HCT116 (cell line): ENCODE results near the gene LDLRAD4. TPM values are rescaled to one million over a fixed set of nuclear protein-coding genes. Genes with fewer than 3 reads are reported as not detected.

Source experiments
- ATAC-seq: fragments of 200-7000 bp; cut with Tn5 transposase; 2 replicates; pipeline ENCODE4 v1.9.1; 2020; ENCODE audit warnings: mild to moderate bottlenecking, moderate library complexity
- BruUV-seq: library from RNA; stranded (reverse); fragments of 400-500 nt; replicated peaks from 2 replicates; lab custom pipeline; 2021; lab: Mats Ljungman, UMichigan
- CTCF ChIA-PET: fragments of 300-600 bp; sonication (Branson Sonifier 250); formaldehyde crosslinking; loops from one replicate; lab custom pipeline; 2021; ENCODE audit warnings: antibody characterized with exemption; lab: Charles Lee
- POLR2A ChIA-PET: fragments of 300-600, 350-600 bp; sonication (Branson Sonifier 250); formaldehyde crosslinking; loops from one replicate; lab custom pipeline; 2021; ENCODE audit warnings: antibody characterized with exemption; lab: Charles Lee
- RAD21 ChIA-PET, 2 experiments: fragments of 300-600 bp; sonication (Branson Sonifier 250); formaldehyde crosslinking; loops; one replicate each; lab custom pipeline; 2023; ENCODE audit warnings: low total read pairs in 2 of 2; ENCODE audit not compliant: uncharacterized antibody in 2 of 2, unreplicated experiment in 2 of 2, low non-redundant PET in 1 of 2; lab: Charles Lee
- DNase-seq: peaks from one replicate; pipeline ENCODE4 v3.0.0-alpha.2; 2010; ENCODE audit warnings: low read depth, low spot score
- H2AFZ ChIP-seq: fragments of 200-600 bp; shearing (Covaris generic), sonication (generic); 2 replicates; pipeline ENCODE4 v1.6.1; 2017; ENCODE audit warnings: low read depth, mixed run types, mixed read lengths, antibody characterized with exemption, low read length; ENCODE audit not compliant: poor library complexity, severe bottlenecking
- H3K27ac ChIP-seq: 2 replicates; pipeline ENCODE4 v1.5.1; 2012; ENCODE audit warnings: low read depth, low read length
- H3K27me3 ChIP-seq: fragments of 200-600 bp; sonication (generic); 2 replicates; pipeline ENCODE4 v1.6.1; 2016; ENCODE audit warnings: mixed run types, low read length, mixed read lengths; ENCODE audit not compliant: insufficient read depth
- H3K36me3 ChIP-seq, 2 experiments: fragments of 200-500 bp in 1 of 2; fragments of 200-600 bp in 1 of 2; sonication (Bioruptor generic) in 1 of 2; sonication (generic) in 1 of 2; 2 replicates each; pipeline versions ENCODE4 v1.5.1 to v1.6.1; 2014 to 2016; ENCODE audit warnings: low read length in 2 of 2, inconsistent platforms in 1 of 2, mixed read lengths in 1 of 2, mixed run types in 1 of 2; ENCODE audit not compliant: insufficient read depth in 2 of 2, control insufficient read depth in 1 of 2
- H3K4me1 ChIP-seq, 2 experiments: fragments of 200-600 bp in 1 of 2; sonication (generic) in 1 of 2; 2 replicates each; pipeline versions ENCODE4 v1.5.1 to v1.6.1; 2012 to 2017; ENCODE audit warnings: low read length in 2 of 2, inconsistent platforms in 1 of 2, mild to moderate bottlenecking in 1 of 2, mixed read lengths in 1 of 2, mixed run types in 1 of 2, moderate library complexity in 1 of 2; ENCODE audit not compliant: insufficient read depth in 2 of 2, control insufficient read depth in 1 of 2
- H3K4me2 ChIP-seq: fragments of 200-600 bp; sonication (generic); 2 replicates; pipeline ENCODE4 v1.6.1; 2017; ENCODE audit warnings: mixed run types, low read length, mixed read lengths
- H3K4me3 ChIP-seq, 2 experiments: fragments of 200-600 bp in 1 of 2; sonication (generic) in 1 of 2; replicated peaks in 1 of 2; 2 replicates each; pipeline ENCODE4 v1.5.1; 2011 to 2016; ENCODE audit warnings: low read length in 2 of 2, control low read depth in 1 of 2, low read depth in 1 of 2, mild to moderate bottlenecking in 1 of 2, mixed read lengths in 1 of 2, mixed run types in 1 of 2
- H3K79me2 ChIP-seq: fragments of 200-600 bp; sonication (generic); 2 replicates; pipeline ENCODE4 v1.6.1; 2017; ENCODE audit warnings: mild to moderate bottlenecking, mixed run types, low read length, moderate library complexity, mixed read lengths; ENCODE audit not compliant: insufficient read depth
- H3K9ac ChIP-seq: fragments of 200-600 bp; sonication (generic); 2 replicates; pipeline ENCODE4 v1.6.1; 2016; ENCODE audit warnings: low read length, mixed read lengths
- H3K9me2 ChIP-seq: fragments of 200-600 bp; sonication (generic), shearing (Covaris generic); 2 replicates; pipeline ENCODE4 v1.6.1; 2017; ENCODE audit warnings: mixed run types, mild to moderate bottlenecking, moderate library complexity; ENCODE audit not compliant: insufficient read depth
- H3K9me3 ChIP-seq, 2 experiments: fragments of 200-500 bp in 1 of 2; fragments of 200-600 bp in 1 of 2; sonication (Bioruptor generic) in 1 of 2; sonication (generic) in 1 of 2; 2 replicates each; pipeline ENCODE4 v1.6.1; 2014 to 2017; ENCODE audit warnings: low read length in 2 of 2, mixed read lengths in 2 of 2, inconsistent platforms in 1 of 2, low read depth in 1 of 2, mild to moderate bottlenecking in 1 of 2, mixed run types in 1 of 2, moderate library complexity in 1 of 2; ENCODE audit not compliant: control insufficient read depth in 1 of 2, insufficient read depth in 1 of 2
- H4K20me1 ChIP-seq: fragments of 200-600 bp; sonication (generic), shearing (Covaris generic); 2 replicates; pipeline ENCODE4 v1.6.1; 2017; ENCODE audit warnings: mixed run types, mild to moderate bottlenecking, moderate library complexity; ENCODE audit not compliant: insufficient read depth
- CBX3 ChIP-seq: IDR thresholded peaks from 2 replicates; pipeline ENCODE4 v1.6.1; 2012; ENCODE audit warnings: low read depth
- CEBPB ChIP-seq: IDR thresholded peaks from 2 replicates; pipeline ENCODE4 v1.6.1; 2012; ENCODE audit warnings: low read depth
- EGR1 ChIP-seq: IDR thresholded peaks from 2 replicates; pipeline ENCODE4 v1.6.1; 2012; ENCODE audit warnings: low read depth
- FOSL1 ChIP-seq: IDR thresholded peaks from 2 replicates; pipeline ENCODE4 v1.6.1; 2012; ENCODE audit warnings: low read depth
- POLR2A ChIP-seq: IDR thresholded peaks from 2 replicates; pipeline ENCODE4 v1.7.0; 2011; ENCODE audit warnings: borderline replicate concordance; ENCODE audit not compliant: insufficient read depth, insufficient read length; ENCODE audit errors: extremely low read depth
- RAD21 ChIP-seq: IDR thresholded peaks from 2 replicates; pipeline ENCODE4 v1.6.1; 2012; ENCODE audit warnings: low read depth, mild to moderate bottlenecking
- SIN3A ChIP-seq: IDR thresholded peaks from 2 replicates; pipeline ENCODE4 v1.6.1; 2012; ENCODE audit warnings: low read depth
- SP1 ChIP-seq: IDR thresholded peaks from 2 replicates; pipeline ENCODE4 v1.6.1; 2012; ENCODE audit warnings: low read depth
- SRF ChIP-seq: IDR thresholded peaks from 2 replicates; pipeline ENCODE4 v1.6.1; 2012; ENCODE audit warnings: low read depth
- YY1 ChIP-seq: IDR thresholded peaks from 2 replicates; pipeline ENCODE4 v1.6.1; 2011; ENCODE audit warnings: low read length, low read depth, moderate library complexity, mild to moderate bottlenecking; ENCODE audit not compliant: insufficient replicate concordance; ENCODE audit errors: extremely low read depth
- ZFX ChIP-seq: fragments of 450-650 bp; IDR thresholded peaks from 2 replicates; pipeline ENCODE4 v1.6.1; 2017
- intact Hi-C: fragments of 100-400 bp; cut with micrococcal nuclease; formaldehyde crosslinking; loops from 2 replicates; pipeline ENCODE4 v1.10.0; 2022
- total RNA-seq: library from RNA; stranded (reverse); gene quantifications from one replicate; pipeline ENCODE4 v1.2.1, GENCODE V29; 2021; ENCODE audit not compliant: unreplicated experiment
- TF ChIP-seq, protein P1 (sequence below): IDR thresholded peaks from 2 replicates; pipeline ENCODE4 v1.6.1; 2012; ENCODE audit warnings: low read depth
- TF ChIP-seq, protein P2 (sequence below): IDR thresholded peaks from 2 replicates; pipeline ENCODE4 v1.6.1; 2011; ENCODE audit warnings: mild to moderate bottlenecking, low read length, moderate library complexity; ENCODE audit not compliant: insufficient replicate concordance; ENCODE audit errors: extremely low read depth
- TF ChIP-seq, protein P3 (sequence below), 3 experiments: fragments of 200-600 bp in 1 of 3; sonication (generic) in 1 of 3; IDR thresholded peaks in 2 of 3; conservative IDR thresholded peaks in 1 of 3; 2 replicates each; pipeline ENCODE4 v1.5.1; 2012 to 2017; ENCODE audit warnings: low read depth in 2 of 3, low read length in 2 of 3, antibody characterized with exemption in 1 of 3, borderline replicate concordance in 1 of 3, control low read depth in 1 of 3, mild to moderate bottlenecking in 1 of 3, mixed read lengths in 1 of 3, mixed run types in 1 of 3, moderate library complexity in 1 of 3; ENCODE audit not compliant: insufficient read depth in 1 of 3
- TF ChIP-seq, protein P4 (sequence below): IDR thresholded peaks from 2 replicates; pipeline ENCODE4 v1.6.1; 2012

LDLRAD4 gene
- total RNA-seq, 1 experiment from 2014 or later: 1.2 TPM

DNA sequence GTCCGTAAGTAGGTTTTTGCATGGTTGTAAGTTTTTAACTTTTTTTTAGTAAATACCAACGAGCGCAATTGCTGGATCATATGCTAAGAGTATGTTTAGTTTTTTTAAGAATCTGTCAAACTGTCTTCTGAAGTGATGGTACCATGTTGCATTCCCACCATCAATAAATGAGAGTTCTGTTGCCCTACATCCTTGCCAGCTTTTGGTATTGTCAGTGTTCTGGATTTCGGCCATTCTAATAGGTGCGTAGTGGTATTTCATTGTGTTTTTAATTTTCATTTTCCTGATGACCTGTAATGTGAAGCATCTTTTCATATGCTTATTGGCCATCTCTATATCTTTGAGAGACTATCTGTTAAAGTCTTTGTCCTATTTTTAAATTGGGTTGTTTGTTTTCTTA is 114.3 kb downstream of the LDLRAD4 start:
- no peak overlapping the region for H3K9ac ChIP-seq
- no peaks in the 10 kb centered on the region for H4K20me1 ChIP-seq
- intact Hi-C loops: no loop called here
- DNase-seq: no peak
- peaks cover 38% of the 10 kb centered on the region for H3K27me3 ChIP-seq
- H3K9me2 ChIP-seq: no peaks in the 10 kb centered on the region
- RAD21 ChIA-PET: no interaction called here
- POLR2A ChIA-PET: no interaction called here
- no TSS peak for BruUV-seq
- no peaks in the 10 kb centered on the region for H3K4me1 ChIP-seq
- H3K4me3 ChIP-seq: no peak overlapping the region
- no peak overlapping the region for H2AFZ ChIP-seq
- no peak for TF ChIP-seq RAD21
- no peak for TF ChIP-seq SIN3A
- no peak for TF ChIP-seq CBX3
- TF ChIP-seq, protein P1, sequence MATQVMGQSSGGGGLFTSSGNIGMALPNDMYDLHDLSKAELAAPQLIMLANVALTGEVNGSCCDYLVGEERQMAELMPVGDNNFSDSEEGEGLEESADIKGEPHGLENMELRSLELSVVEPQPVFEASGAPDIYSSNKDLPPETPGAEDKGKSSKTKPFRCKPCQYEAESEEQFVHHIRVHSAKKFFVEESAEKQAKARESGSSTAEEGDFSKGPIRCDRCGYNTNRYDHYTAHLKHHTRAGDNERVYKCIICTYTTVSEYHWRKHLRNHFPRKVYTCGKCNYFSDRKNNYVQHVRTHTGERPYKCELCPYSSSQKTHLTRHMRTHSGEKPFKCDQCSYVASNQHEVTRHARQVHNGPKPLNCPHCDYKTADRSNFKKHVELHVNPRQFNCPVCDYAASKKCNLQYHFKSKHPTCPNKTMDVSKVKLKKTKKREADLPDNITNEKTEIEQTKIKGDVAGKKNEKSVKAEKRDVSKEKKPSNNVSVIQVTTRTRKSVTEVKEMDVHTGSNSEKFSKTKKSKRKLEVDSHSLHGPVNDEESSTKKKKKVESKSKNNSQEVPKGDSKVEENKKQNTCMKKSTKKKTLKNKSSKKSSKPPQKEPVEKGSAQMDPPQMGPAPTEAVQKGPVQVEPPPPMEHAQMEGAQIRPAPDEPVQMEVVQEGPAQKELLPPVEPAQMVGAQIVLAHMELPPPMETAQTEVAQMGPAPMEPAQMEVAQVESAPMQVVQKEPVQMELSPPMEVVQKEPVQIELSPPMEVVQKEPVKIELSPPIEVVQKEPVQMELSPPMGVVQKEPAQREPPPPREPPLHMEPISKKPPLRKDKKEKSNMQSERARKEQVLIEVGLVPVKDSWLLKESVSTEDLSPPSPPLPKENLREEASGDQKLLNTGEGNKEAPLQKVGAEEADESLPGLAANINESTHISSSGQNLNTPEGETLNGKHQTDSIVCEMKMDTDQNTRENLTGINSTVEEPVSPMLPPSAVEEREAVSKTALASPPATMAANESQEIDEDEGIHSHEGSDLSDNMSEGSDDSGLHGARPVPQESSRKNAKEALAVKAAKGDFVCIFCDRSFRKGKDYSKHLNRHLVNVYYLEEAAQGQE: no peak
- no peak for TF ChIP-seq CEBPB
- no peak for TF ChIP-seq POLR2A
- TF ChIP-seq ZFX: no peak
- TF ChIP-seq, protein P2, sequence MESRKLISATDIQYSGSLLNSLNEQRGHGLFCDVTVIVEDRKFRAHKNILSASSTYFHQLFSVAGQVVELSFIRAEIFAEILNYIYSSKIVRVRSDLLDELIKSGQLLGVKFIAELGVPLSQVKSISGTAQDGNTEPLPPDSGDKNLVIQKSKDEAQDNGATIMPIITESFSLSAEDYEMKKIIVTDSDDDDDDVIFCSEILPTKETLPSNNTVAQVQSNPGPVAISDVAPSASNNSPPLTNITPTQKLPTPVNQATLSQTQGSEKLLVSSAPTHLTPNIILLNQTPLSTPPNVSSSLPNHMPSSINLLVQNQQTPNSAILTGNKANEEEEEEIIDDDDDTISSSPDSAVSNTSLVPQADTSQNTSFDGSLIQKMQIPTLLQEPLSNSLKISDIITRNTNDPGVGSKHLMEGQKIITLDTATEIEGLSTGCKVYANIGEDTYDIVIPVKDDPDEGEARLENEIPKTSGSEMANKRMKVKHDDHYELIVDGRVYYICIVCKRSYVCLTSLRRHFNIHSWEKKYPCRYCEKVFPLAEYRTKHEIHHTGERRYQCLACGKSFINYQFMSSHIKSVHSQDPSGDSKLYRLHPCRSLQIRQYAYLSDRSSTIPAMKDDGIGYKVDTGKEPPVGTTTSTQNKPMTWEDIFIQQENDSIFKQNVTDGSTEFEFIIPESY: no peak
- TF ChIP-seq SP1: no peak
- TF ChIP-seq, protein P3, sequence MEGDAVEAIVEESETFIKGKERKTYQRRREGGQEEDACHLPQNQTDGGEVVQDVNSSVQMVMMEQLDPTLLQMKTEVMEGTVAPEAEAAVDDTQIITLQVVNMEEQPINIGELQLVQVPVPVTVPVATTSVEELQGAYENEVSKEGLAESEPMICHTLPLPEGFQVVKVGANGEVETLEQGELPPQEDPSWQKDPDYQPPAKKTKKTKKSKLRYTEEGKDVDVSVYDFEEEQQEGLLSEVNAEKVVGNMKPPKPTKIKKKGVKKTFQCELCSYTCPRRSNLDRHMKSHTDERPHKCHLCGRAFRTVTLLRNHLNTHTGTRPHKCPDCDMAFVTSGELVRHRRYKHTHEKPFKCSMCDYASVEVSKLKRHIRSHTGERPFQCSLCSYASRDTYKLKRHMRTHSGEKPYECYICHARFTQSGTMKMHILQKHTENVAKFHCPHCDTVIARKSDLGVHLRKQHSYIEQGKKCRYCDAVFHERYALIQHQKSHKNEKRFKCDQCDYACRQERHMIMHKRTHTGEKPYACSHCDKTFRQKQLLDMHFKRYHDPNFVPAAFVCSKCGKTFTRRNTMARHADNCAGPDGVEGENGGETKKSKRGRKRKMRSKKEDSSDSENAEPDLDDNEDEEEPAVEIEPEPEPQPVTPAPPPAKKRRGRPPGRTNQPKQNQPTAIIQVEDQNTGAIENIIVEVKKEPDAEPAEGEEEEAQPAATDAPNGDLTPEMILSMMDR (IDR thresholded peaks at IDR 0.05 in 2 of 3, conservative IDR thresholded peaks at IDR 0.05 in 1 of 3; ENCODE audit: borderline replicate concordance in 1 of 3, insufficient read depth in 1 of 3, low read depth in 2 of 3, low read length in 2 of 3): no peak
- no peak for TF ChIP-seq YY1
- no peak for TF ChIP-seq FOSL1
- no peak for TF ChIP-seq EGR1
- TF ChIP-seq, protein P4, sequence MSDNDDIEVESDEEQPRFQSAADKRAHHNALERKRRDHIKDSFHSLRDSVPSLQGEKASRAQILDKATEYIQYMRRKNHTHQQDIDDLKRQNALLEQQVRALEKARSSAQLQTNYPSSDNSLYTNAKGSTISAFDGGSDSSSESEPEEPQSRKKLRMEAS: no peak
- no peak for TF ChIP-seq SRF
- CTCF ChIA-PET: no interaction called here
- no peak overlapping the region for H3K27ac ChIP-seq
- no peaks in the 10 kb centered on the region for H3K36me3 ChIP-seq
- no peak overlapping the region for H3K4me2 ChIP-seq
- H3K79me2 ChIP-seq: no peaks in the 10 kb centered on the region
- no peak for ATAC-seq
- no peaks in the 10 kb centered on the region for H3K9me3 ChIP-seq
